ENCODE data around the gene TPCN2.

Gene TPCN2

DNA sequence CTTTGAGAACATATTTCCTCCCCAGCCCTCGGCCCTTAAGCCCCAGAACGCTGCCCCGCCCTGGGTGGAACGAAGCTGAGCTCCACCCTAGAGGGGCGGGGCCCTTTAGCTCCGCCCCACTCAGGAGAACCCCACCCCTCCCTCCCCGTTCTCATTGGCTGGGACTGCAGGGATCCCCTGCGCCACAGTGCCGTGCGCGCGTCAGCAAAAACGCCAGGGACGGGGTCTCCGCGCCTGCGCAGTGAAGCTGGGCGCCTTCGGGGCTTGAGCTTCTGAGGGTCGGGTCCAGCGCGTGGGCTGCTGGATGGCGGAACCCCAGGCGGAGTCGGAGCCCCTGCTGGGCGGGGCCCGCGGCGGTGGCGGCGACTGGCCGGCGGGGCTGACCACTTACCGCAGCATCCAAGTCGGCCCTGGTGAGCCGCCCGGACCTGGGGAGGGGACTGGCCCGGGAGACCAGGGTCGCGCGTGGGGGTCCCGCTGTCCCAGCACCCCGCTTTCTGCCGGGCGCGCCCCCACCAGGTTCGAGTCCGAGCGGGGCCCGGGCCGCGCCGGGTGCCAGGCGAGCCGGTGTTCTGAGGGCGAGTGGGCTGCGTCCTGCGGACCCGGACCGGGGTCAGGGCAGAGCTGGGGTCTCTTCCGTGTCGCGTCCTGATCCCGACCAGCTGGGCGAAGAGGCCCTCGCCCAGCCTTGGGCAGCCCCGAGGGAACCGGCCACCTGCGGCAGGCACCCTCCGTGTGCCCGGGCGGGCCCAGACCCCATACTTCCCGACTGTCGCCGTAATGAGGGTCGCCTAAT lies at the start of gene TPCN2:
Gene TPCN2, plus strand, starts transcription at position 239 of the 796 bp plus-strand sequence. Its CDS starts 66 bp downstream, at position 305.
- DNase-seq = peak; percentile 95

GRCh38 chr11:68999093-68999747 lies 49.5 kb upstream of the TPCN2 start:
- peak; percentile 43 for DNase-seq

DNA sequence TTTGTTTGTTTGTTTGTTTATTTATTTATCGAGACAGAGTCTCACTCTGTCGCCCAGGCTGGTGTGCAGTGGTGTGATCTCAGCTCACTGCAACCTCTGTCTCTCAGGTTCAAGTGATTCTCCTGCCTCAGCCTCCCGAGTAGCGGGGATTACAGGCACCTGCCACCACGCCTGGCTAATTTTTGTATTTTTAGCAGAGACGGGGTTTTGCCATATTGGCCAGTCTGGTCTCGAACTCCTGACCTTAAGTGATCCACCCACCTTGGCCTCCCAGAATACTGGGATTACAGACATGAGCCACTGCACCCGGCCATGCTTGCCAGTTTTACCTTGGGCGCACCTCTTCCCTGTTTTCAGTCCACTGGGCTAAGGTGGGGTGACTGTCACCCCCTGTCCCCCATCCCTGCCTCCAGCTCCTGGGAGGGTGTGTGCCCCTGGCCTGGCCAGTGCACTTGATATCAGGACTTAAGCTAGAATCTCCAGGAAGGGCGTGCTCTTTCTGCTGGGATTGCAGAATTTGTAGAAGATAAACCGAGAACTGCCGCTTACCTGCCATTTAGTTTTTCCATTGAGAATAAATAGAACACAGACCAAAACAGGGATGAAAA lies 48.9 kb upstream of the TPCN2 start:
- peak; percentile 19 for DNase-seq

DNA sequence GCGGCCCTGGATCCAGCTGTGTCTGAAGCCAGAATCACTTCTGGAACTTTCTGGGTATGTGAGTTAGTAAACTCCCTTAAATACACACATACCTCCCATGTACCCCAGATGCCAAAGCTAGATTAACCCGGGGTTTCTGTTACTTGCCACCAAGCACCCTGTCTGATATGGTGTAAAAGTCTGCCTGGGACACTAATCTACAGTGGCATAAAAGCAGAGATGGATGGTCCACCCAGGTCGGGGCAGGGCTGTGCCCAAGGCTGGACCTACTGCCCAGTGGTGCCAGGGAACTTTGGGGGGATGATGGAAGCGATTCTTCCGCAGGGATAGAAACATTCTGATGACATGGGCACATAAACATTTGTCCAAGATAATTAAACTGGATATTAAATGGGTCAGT lies 48.3 kb upstream of the TPCN2 start:
- no peak for DNase-seq

GRCh38 chr11:69000831-69001242 lies 47.9 kb upstream of the TPCN2 start:
- peak; percentile 83 for DNase-seq

DNA sequence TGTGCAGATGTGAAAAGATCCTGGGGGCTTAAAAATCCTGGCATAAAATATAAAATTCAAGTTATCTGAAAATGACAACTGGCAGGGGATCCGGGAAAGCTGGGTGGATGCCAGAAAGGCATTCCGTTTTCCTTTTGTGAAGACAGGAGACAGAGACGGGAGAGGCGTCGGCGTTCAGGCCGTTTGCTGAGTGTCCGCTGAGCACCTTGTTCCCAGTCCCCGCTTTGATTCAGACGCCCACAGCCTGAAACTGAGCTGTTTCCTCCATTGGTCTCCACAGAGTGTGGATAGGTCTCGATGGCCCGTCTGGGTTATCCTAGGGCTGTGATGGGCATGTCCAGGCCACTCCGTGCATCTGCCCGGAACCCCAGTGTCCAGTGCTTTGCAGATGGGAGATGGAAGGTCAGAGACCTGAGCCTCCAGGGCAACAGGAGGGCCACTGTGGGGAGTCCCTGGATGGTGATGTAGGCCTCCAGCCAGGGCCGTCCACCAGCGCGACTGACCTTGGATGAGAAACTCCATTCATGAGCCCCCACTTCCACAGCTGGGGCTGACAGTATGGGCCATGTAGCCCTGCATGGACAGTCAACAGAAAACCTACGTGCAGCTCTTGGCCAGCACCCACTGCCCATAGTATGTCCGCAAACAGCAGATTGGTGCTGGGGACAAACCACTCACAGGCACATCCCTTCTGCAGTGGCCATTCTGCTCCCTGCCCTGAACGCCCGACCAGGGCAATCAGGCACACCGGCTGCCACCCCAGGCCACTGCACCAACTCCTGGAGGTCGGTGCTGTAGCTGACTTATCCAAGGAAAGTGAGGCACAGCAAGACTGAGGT lies 47.3 kb upstream of the TPCN2 start:
- DNase-seq = peak; percentile 60

- no peak for DNase-seq
Measured at GRCh38 chr11:69002110-69002569, 46.6 kb upstream of the TPCN2 start.

DNA sequence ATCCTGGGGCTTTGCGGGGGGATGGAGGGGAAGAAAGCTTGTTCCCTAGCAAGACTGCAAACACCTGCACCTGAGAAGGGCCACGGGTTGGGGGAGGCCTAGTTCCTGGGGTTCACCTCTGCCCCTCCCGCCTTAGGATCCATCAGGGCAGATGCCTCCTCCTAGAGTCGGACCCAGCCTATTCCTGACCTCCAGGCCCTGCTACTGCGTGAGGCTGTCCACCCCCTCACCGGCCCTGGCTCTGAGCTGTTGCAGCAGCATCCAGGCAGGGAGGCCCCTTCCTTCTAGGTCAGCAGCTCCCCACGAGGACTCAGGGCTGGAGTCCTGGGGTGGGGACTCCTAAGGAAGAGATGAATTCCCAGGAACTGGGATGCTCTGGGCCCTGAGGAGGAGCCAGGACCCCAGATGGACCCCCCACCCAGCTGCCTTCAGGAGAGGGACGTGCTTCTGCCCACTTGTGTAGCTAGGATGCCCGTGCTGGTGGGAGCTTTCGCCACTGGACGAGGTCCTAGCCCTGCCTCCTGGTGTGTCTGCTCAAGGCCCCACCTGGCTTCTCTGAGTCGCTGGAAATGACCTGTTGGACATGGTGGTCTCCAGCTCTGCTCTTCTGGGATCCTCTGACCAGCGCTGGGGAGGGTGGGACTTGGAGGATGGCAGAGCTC lies 46.0 kb upstream of the TPCN2 start:
- peak; percentile 36 for DNase-seq

DNA sequence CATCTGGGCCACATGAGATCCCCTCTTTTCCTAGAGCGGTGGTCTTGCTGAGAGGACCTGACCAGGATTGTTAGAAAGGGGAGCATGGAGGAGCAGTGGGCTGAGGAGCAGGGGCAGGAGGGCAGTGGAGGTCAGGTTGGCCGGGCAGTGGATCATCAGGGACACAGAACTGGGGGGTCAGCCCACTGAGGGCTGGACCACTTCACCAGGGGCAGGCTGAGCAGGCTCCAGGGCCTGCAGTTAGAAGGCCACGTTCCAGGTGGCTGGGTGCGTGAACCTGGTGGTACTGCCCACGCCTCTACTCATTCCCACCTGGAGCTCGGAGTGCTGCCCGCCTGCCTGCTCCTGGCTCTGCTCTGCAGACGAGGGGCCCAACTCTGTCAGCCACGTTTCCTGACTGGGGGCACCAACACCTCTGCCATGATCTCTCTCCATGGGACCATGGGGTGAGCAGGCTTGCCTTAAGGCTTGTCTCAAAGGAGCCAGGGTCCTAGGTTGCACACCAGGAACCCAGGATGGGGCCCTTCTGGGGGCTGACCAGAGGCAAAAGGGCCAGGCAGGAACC lies 45.3 kb upstream of the TPCN2 start:
- DNase-seq = no peak

DNA sequence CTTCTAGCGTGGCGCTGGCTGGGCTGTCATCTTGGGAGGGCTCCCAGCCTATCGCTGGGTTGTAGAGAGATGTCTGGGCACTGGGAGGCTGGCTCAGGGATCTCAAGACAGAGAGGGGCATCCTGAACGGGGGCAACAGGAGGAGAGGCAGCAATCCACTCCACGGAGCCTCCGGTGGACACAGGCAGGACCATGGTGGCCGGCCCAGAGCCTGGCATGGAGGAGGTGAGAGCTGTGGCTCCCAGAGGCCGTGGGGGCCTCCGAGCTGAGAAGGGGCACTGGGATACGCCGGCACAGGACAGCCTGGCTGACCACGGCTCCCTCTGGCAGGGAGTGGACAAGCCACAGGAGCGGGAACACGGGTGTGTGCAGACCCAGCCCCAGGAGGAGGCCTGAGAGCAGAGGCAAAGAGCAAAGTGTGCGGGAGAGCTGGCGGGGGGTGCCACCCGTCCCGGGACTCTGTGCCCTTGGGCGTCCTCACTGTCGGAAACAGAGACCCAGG lies 44.8 kb upstream of the TPCN2 start:
- DNase-seq = no peak

DNA sequence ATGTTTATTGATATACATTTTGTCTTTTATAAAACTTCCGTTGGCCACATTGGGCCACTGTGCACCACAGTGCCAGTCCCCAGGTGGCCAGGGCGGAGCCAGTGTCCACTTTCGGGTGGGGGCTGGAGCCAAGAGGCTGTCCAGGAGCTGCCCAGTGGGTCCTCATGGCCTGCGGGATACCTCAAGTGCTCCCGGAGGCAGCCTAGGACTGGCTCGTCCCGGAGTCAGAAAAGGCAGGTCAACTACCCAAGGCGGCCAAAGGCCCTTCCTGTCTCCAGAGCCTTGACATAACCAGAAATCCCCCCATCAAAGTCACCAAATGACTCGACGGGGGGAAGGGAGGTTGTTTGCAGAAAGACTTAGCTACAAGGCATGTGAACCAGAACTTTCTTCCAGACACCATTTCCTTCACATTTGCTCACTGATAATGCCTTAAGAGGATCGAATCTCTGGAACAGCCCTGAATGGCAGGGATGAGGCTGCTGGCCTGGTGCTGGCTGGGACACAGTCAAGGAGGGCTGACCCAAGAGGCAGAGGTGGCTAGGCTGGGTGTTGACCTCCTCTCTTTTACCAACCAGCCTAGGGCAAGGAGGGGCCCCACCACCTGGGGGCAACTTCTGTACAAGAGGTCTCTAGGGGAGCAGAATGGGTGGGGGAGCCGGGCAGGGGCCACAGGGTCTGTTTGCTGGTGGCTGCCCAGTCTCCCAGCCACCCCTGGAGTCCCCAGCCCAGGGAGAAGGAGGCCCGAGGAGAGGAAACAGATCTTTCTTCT lies 44.1 kb upstream of the TPCN2 start:
- DNase-seq = no peak

DNA sequence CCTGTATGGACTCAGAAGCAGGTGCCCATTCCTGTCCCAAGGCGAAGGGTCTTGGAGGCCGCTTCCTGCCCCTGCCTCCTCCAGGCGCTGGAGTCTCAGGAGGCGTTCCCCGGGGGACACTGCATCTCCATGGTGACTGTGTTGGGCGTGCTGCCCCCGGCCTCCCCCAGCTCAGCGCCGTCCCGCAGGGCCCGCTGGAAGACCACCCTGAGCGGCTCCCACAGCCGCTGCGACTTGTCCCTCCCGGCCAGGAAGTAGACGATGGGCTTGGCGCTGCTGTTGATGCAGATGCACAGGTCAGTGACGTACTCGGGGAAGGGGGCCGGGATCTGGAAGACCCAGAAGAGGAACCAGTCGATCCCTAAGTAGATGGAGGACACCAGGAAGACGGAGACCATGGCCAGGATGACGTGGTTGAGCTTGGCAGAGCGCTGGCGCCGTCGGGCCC lies 43.5 kb upstream of the TPCN2 start:
- no peak for DNase-seq

DNA sequence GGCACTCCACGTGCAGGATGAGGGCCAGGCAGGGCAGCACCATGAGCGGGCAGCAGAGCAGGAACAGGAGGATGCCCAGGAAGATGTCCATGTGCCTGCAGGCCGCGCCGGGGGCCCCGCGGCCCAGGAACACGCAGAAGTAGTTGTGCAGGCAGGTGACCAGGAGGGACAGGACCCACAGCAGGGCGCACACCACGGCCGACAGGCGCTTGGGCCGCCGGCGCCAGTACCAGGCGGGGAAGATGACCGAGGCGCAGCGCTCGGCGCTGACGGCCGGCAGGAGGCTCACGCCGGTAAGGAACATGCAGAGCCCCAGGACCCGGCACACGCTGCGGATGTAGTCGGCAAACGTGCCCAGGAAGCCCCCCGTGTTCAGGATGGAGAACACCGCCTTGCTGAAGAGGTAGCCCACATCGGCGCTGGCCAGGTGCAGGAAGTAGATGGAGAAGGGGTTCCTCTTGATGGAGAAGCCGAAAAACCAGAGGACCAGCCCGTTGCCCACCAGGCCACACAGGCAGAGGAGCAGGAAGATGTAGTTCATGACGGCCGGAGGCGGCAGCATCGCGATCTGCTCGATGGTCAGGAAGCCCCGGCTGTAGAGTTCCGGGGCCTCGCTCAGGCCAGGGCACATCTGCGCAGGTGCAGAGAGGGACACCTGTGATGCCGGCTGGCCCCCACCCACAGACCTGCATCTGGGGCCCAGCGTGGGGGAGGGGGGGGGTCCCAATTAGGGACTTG lies 42.9 kb upstream of the TPCN2 start:
- DNase-seq = no peak

DNA sequence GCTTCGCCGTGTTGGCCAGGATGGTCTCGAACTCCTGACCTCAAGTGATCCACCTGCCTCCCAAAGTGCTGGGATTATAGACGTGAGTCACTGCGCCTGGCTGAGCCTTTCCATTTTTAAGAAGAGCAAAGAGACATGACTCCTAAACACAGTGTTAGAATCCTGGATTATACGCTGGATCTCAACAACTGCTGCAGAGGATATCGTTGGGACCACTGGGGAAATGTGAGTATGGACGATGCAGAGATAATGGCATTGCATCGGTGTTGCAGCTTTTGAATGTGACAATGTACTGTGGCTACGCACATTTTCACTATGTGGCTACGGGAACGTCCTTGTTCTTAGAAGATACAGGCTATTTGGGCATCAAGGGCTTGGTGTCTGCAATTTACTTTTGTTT lies 41.9 kb upstream of the TPCN2 start:
- no peak for DNase-seq

DNA sequence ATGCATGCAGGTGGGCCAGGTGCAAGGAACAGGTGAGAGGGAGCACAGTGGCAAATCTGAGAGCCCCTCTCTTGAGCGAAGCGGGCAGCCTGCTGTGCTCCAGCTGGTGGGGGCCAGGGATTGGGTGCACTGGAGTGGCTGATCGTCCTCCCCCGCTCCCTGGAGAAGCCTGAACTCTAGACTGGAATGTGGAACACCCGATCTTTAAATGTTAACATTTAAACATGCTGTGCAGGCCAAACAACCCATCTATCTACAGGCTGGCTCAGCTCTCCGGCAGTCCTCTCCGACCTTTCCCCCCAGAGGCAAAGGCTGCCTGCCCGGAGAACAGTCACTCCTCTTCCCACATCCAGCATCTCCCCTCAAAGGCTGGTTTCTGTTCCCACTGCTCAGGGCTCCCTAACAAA lies 40.8 kb upstream of the TPCN2 start:
- DNase-seq = no peak

DNA sequence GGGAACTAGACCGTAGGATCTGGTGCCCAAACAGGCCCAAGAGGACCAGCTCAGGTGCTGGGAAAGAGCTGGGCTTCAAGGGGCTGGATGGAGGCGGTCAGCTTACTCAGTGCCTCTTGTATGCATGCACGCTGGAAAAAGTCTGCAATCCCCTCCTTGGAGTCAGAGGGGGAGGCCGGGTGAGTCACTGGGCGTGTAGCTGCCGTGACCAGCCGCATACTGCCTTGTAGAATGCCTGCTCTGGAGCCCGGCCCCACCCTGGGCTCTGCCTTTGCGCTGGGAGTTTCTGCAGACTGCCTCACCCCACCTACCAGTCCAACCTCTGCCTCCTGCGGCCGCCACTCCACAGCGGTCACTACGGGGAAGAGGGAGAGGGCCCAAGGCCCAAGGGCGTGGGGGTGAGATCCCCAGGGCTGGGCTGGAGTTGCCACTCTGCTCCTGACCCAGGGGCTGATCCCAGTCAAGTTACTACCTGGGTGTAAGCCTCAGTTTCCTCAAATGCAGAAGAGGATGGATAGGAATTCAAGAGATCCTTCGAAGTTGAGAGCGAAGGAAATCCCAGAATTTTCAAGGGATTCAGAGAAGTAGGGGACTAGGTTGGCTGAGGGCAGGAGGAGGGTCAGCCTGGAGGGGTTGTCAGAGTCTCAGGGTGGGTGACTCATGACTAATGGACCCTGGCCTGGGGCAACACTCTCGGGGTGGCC lies 39.8 kb upstream of the TPCN2 start:
- peak; percentile 72 for DNase-seq

DNA sequence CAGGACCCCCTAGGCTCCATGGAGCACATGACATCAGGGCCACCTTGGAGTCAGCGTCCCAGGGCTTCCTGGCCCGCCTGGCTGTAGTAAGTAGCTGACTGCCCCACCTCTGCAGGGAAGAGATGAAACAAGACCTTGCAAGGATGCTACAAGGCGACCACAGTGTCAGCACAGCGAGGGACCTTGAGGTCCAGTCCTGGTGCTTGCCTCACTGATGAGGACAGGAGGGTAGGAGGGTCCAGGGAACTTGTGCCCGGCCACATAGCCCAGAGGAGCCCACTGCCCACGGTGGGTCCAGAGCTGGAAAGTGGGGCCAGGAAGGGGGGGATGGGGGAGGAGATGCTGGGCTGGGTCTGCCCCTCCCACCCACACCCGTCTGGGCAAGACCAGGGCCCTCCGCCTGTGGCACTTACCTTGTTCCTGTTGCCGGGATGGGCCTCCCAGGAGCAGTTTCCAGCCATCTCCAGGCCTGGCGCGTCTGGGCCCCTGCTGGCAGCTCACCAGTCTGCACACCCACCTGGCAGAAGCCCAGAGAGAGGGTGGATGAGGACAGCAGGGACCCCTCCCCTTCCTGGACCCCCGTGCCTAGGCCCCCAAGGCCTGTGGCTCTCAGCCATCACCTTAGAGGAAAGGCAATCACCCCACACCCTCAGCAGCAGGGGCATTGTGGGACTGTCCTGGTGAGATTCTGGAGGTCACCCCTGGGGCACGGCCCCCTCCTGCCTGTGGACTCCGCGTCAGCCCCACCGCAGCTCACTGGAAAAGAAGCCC lies 39.1 kb upstream of the TPCN2 start:
- peak; percentile 53 for DNase-seq

DNA sequence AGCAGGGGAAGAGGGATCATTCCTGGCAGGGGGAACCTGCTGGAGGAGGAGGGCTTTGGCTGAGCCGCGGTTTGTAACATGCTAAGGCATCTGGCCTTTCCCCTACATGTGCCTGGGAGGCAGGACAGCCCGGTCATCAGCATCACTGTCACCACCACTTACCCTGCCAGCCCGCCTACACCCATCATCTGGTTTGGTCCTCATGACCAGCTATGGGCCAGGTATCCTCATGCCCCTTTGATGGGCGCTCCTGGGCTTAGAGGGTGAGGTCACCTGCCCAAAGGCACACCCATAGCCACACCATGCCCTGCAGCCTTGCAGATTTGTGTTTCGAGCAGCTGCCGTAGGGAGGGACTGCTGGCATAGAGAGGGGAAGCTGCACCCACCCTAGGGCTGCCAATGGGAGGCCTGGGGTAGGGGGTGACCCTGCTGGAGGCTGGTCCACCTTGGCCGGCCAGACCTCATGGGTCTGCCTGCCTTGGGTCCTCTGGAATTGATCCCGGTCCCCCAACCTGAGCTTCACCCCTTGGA lies 38.3 kb upstream of the TPCN2 start:
- DNase-seq = peak; percentile 45
